Lower leg skin (tissue), 3 donors: Measurements from ENCODE around the gene FAM131C.

Source experiments
- CTCF ChIP-seq, 3 donors: fragments of 450-650 bp; IDR thresholded peaks; one replicate each; pipeline ENCODE4 v1.5.1; 2016; ENCODE audit warnings: antibody characterized with exemption in 3 of 3, mild to moderate bottlenecking in 3 of 3, moderate library complexity in 2 of 3
- POLR2A ChIP-seq, 2 donors: fragments of 450-650 bp; IDR thresholded peaks; one replicate each; pipeline ENCODE4 v1.6.1; 2016 to 2017; ENCODE audit warnings: antibody characterized with exemption in 2 of 2, mild to moderate bottlenecking in 1 of 2, moderate library complexity in 1 of 2

- TF ChIP-seq CTCF (IDR thresholded peaks at IDR 0.05): no peak
- TF ChIP-seq POLR2A (IDR thresholded peaks at IDR 0.05): no peak
Measured at GRCh38 chr1:16031551-16031950, 41.9 kb downstream of the FAM131C start.
